ENCODE results near the gene CD34.
"Not testable (repeated sequence)": the region's sequence is repeated elsewhere in the genome, so short reads cannot be mapped to it uniquely, and the experiment has no call there.

The CD34 gene, protein sequence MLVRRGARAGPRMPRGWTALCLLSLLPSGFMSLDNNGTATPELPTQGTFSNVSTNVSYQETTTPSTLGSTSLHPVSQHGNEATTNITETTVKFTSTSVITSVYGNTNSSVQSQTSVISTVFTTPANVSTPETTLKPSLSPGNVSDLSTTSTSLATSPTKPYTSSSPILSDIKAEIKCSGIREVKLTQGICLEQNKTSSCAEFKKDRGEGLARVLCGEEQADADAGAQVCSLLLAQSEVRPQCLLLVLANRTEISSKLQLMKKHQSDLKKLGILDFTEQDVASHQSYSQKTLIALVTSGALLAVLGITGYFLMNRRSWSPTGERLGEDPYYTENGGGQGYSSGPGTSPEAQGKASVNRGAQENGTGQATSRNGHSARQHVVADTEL

DNA sequence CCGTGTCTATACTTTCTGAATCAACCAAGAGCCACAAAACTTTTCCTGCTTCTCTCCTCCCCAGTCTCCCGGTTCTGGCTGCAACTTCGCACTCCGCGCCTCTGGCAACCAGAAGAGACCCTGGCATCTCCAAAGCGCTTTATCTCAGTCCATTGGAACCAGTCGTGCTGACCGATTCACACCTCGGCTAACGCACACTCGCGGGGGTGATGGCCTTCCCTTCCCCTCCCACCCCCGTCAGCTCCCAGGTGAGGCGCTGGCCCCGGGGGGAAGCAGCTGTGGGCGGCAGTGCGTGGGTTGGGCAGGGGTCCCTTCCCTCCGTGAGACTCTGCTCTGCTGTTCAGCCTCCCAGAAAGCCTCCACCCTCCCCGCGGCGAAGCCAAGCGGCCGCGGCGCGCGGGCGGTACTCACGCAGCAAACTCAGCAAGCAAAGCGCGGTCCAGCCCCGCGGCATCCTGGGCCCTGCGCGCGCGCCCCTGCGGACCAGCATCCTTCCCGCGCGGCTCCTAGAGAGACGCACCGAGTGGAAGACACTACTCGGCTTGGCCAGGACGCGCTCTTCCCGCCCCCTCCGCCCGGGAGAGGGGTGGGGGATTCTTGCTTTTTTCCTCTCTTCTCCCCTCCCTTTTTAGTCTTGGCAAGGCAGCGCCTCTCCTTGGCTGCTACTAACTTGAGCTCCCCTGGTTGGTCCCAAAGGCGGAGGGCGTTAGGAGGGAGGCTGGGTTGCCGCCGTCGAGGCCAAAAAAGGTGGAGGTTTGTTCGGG is at the start of gene CD34:
Gene CD34 (minus strand): TSS at position 535 of the 764 bp plus-strand sequence. CDS start 45 bp downstream, at position 490.
- DNase-seq = peak; percentile 30

DNA sequence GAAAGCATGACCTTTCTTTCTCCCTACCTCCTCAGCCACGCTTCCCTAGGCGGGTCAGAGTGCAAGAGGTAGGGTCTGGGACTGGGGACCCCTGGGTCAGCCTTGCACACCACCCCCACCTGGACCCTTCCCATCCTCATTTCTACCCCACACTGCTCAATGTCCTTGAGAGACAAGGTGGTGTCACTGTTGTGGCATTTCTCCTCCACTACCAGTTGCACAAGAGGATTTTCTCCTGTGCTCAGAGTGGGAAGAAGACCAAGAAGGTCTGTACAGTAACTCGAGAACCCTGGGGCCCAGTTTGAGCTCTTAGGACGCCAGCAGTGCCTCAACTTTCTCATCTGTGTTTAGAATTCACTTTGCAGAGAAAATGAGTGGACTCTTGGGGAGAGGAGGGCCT is 49.4 kb upstream of the CD34 start:
- no peak for DNase-seq

DNA sequence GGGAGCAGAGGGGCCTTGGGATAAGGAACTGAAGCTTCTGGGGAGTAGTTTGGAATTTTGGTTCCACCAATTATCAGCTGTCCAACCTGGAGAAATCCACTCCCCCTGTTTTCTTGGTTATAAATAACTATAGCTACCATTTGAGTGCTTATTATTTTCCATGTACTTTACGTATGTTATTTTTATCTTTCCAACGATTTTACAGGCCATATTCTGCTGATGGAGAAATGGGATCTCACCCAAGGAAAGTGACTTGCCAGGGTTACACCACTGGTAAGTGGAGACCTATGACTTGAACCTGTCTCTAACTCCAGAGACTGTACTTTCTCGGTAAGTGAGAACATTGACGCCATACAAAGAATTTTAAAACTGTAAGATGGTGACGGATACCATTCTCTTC is 49.0 kb upstream of the CD34 start:
- no peak for DNase-seq

DNA sequence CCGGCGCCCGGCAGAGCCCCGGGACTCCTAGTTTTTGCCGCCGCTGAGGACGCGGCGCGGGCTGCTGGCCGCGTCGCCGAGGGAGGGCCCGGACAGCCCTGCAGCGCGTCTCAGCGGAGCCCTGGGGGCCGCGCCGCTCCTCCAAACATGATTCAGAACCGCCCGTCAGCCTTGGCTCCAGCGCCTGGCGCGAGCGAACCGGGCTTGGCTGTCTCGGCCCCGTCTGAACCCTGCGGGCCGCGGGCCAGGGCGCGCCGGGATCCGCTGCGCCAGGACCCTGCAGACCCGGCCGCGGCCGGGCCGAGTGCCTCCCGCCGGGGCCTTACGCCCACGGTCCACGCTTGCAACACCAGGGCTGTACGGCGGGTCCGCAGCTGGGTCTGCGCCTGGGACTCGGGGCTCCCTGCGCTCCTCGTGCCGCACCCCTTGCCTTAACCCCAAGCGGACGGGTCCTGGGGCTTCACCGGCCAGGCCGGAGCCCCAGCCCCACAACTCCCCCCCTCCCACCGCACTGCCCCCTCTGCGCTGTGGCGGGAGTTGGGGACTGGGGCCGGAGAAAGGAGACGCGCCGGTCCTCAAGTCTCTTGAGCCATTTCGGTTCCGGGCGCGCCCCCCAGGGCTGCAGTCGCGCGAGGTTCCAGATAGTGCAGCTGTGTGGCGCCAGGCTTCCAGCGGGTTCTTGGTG is 48.4 kb upstream of the CD34 start:
- peak; percentile 52 for DNase-seq

DNA sequence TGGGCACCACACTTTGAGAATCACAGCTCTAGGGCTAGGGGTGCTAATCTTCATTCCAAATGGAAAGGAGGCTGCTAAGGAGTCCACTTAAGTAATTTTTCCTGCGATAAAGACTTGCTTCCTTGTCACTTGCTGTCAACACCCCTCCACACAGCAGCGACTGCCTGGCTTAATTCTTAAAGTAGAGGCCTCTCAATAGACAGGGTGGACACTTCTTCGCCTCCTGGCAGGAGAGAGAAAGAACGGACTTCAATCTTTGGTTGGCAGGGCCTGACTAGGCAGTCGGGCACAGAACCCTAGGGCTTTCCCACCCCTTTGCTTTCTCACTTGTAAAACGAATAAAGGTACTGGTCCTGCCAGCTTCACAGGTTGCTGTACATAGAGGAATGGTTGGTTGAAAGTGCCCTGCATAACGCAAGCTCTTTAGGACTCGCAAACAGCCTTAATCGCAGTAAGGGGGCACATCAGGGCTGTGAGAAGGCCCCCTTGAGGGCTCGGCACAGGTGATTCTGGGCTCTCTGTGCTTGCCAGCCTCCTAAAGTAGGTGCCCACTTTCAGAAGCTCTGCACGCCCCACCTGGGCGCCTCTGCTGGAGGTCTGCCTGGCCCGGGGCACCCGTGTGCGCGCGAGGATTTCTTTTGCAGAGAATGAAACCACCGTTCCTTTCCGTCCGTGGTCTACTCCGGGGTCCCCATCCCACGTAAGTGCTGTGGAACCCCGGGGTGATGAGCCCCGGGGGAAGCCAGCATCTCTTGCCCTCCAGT is 47.6 kb upstream of the CD34 start:
- no peak for DNase-seq

DNA sequence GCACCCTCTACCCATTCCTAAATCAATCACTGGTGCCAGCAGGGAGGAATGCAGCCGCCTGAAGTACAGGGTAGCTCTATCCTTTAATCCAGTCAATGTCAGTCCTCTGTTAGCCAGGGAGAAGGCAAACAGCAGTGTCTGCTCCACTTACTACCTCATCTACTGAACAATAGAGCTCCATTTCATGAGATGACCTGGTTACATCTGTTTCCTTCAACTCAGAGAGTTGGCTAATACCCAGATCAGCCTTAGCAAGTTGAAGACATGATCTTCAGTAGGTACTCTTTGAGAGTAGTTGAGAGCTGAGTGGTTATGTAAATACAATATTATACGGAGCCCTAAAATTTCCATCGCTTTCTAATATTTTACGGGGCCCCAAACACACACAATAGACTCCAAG is 46.1 kb upstream of the CD34 start:
- no peak for DNase-seq

DNA sequence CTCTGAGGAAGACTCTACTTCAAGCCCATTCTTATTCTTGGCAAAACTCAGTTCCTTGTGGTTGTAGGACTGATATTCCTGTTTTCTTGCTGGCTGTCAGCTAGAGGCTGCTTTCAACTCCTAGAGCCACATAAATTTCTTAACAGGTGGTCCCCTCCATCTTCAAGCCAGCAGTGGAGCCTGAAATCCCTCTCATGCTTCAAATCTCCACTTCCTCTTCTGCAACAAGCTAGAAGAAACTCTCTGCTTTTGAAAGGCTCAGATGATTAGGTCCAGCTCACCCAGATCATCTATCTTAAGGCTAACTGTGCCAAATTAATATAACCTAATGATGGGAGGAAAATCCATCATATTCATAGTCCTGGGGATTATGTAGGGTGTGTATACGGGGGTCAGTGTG is 43.2 kb upstream of the CD34 start:
- DNase-seq = no peak

DNA sequence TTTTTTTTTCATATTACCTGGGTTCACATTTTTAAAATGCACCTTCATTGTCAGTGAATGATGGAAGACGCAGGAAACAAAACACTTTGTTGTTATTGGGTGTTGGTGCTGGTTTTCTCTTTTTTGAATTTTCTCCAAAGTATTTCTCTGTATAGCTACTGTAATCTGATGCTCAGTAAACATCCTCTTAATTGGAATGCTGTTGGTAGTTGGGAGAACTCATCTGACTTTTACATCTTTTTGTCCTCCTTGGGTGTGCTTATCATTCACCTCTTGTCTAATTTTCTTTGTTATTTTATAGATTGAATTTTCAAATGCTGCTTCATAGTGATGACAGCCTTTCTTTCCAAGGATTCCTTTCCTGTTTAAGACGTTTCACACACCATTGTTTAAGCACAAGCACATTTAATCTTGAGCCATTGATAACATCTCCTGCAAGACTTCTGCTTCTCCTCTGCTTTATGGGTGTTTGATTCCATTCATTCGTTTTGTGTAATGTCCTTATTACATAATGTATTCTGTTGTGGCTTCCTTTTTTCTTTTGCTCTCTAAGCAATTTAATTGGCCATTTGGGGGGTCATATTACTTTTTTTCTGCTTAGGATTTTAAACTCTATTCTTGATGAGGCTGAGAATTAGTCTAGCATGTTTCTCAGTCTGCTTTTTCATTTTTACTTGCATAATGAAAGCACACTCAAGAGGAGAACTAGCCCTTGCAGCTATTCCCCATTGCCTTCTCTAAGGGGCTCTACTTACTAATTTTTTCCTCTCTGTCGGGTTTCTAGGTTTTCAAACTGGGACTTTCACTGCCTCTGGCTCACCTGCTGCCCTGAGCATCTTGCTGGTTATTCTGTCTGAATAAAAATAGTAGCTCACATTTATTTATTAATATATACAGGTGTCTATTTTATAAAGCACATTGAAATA is 42.0 kb upstream of the CD34 start:
- DNase-seq = no peak

DNA sequence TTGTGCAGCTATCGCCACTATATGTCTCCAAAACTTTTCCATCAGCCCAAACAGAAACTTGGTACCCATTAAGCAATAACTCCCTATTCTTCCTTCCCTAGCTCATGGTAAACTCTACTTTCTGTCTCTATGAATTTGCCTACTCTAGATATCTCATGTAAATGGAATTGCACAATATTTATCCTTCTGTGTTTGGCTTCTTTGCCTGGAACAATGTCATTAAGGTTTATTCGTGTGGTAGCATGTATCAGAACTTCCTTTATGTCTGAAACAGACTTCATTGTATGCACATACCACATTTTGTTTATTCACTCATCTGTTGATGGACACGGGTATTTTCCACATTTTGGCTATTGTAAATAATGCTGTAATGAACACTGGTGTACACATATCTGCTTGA is 40.7 kb upstream of the CD34 start:
- DNase-seq = no peak

DNA sequence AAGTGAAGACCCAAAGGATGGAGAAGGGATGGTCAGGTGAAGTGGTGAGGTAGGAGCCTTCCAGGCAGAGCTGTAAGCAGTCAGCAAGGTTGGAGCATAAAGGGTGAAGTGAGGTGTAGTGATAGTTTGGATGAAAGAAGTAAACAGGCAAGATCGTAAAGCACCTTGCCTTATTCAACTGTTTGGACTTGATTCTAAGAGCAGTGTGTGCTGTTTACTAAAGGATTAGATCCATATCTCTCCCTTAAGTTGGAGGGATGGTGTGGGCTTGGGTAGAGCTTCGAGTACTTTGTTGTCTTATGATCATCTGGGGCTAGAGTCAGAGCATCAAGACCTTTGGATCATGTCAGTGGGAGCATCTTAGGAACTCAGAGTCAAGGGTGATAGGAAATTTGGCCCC is 39.8 kb upstream of the CD34 start:
- no peak for DNase-seq

DNA sequence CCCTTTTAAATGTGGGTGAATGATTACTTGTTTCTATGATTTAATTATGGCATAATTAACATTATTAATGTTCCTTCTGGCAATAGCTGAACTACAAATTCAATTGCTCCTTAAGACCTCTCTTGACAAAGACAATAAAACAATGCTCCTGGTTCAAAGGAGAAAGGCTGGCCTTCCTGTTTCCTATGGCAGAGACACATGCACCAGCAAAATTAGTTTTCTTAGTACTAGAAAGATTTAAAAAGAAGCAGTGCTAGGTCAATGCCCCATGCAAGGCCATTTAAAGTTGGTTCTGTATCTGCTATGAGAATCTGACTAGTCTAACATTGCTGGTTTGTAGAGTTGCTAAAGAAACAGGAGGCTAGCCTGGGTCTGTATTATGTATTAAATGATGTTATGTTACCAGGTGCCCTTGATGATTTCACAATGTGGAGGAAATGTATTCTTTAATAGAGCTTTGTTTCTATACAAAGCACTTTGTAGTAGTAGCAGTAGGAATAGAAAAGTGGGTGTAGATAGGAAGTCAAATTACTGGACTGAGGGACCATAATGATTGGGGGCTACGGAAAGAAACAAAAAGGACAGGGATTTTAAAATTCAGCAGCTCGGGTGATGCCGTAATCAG is 38.8 kb upstream of the CD34 start:
- no peak for DNase-seq

DNA sequence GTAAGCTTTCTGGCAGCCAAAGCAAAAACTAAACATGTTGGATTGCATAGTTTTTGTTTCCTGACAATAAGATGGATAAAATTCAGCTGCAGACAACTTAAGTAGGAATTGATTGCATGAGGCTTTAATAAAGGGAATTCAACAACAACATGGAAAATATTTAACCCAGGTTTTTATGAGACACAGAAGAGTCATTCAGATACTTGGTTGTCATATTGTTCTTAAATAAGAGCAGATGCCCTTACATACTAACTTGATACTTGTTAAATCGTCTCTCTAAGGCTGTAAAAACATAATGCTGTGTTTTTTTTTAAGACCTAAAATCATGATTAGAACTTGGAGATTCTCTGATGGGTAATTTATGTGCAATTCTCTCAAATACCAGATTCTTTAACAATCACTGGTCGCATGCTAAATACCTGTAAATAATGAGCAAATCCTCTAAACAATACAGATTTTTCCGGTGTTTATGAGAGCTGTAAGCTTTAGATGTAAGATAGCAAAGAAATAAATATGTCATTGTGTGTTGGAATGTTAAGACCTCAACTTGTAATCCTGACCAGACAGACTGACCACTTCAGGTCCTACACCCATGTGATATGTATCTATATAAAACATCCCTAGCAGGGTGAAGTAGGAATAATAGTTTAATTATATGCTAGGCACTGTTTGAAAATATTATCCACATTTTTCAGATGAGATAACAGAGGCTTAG is 37.8 kb upstream of the CD34 start:
- DNase-seq = no peak

DNA sequence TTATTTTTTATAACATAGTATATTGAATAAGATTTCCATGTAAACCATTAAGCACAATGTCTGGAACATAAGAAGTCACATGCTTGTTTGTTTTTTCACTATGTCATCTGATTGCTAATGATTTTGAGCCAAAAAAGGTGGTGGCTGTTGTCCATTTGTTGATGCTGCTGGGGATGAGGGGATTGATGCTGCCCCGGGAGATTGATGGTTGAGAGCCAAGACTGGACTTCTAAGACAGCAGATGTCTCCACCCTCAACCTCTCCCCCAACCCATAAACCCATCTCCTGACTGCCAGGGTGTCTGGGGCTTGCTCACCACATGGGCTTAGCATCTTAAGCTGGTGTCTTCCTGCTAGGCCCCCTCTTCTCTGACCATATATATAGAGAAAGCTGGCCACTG is 35.8 kb upstream of the CD34 start:
- no peak for DNase-seq

DNA sequence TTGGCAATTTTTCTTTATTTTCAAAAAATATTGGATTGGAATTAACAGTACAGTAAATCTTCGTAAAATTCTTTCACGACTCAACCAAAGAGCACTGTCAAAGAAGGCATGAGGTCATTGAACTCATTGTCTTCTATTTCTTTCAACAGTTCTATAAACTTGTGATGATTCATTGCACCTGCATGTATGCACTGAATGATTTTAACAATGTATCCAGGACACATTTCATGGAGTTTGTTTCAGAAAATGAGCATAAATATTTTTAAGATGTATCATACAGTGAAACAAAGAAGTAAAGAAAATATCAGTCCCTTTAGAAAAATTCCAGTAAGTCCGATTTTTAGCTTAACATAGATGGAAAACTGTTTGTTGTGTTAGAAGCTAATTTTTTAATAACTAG is 33.6 kb upstream of the CD34 start:
- DNase-seq = peak; percentile 64

DNA sequence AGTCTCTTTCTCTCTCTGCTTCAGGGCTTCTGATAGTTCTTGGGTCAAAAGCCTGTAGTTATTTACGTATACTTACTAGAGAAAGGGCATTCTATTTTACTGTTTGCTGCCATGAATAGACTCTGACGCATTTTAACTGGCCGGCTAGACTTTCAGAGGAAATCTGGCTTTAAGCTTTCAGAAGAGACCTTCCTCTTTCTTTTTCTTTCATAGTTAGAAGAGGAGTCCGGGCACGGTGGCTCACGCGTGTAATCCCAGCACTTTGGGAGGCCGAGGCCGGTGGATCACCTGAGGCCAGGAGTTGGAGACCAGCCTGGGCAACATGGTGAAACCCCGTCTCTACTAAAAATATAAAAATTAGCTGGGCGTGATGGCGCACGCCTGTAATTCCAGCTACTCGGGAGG is 31.4 kb upstream of the CD34 start:
- DNase-seq = not testable (repeated sequence)

DNA sequence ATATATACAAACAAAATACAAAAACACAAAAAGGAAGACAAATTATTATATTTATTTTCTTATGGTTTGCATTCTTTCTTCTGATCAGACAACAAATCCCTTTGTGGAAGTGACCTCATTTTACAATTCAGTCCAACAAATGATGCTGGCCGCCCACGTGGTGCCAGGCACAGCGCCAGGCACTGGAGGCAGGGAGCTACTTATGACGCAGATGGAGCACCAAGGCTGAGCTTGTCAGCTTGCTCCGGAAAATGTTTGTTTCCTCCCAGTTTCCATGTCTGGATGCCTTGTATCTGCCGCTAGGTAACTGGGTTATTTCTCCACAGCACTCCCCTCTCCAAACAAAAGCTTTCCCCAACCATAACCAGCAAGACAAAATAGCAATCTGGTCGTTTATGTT is 30.7 kb upstream of the CD34 start:
- peak; percentile 49 for DNase-seq

DNA sequence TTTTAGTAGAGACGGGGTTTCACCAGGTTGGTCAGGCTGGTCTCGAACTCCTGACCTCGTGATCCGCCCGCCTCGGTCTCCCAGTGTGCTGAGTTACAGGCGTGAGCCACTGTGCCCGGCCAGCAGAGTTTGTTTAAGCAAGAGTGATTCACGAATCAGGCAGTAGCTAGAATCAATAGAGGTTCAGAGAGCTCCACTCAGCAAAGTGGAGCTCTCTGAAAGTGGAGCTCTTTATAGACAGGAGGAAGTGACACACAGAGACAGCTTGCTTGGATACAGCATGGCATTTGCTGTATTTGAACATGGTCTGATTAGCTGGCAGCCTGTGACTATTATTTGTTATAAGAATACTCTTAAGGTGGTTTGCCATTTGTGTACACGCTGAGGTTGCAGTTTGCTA is 27.1 kb upstream of the CD34 start:
- peak; percentile 19 for DNase-seq

DNA sequence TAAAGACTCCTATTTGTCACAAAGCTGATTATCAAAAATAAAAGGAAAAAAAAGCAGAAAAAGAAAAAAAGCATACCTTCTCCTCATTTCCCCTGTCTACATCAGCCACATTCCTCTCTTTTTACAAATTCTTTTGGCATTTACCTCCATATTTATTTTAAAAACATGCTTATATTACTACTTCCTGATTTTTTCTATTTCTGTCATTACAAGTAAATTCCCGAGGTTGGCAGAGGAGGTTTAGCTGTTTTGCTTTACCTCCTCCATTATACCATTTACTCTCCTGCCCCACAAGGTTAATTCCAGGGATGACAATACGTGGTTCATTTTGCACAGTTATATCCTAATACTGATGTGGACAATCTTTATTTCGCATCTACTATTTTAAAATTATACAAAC is 26.3 kb upstream of the CD34 start:
- DNase-seq = peak; percentile 18

DNA sequence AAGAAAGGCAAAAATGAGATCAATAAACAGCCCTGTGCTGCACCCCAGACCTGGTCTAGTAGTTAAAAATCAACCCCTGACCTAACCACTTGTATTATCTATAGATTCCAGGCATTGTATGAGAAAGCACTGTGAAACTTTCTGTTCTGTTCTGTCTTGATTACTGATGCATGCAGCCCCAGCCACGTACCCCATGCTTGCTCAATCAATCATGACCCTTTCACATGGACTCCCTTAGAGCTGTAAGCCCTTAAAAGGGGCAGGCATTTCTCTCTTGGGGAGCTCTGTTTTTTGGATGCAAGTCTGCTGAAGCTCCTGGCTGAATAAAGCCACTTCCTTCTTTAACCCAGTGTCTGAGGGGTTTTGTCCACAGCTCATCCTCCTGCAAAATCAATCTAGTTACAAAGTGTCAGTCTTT is 24.2 kb upstream of the CD34 start:
- DNase-seq = no peak

DNA sequence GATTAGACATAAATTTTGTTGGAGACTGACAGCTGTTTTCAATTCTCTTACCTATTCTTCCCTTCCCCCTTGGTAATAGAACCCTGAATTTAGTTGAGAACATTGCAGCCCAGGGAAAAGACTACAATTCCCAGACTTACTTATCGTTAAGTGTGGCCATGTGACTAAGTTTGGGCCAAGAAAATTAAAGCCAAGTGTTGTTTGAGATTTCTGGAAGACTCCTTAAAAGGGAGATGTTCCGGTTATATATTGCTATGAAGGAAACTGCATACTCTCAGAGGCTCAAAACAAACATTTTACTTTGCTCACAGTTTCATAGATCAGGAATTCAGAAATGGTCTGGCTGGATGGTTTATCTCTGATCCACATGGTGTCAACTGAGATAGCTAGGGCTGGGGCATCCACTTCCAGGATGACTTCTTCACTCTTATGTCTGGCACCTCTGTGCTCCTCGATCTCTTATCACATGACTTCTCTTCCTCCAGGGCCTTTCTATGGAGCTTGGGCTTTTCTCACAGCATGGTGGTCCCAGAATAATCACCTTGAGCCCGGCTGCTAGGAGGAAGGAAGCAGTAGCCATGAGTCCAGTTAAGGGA is 22.4 kb upstream of the CD34 start:
- DNase-seq = no peak

Data from fibroblast of skin of right biceps (primary cell).